ENCODE results near the gene CAMK2A.

Gene CAMK2A
- long read RNA-seq: 0 reads

GRCh38 chr5:150289551-150290390 lies at the start of gene CAMK2A:
Gene CAMK2A (minus strand): TSS chr5:150289773. CDS start chr5:150289625, 148 bp downstream.
- TF ChIP-seq GABPA (IDR thresholded peaks at IDR 0.05; ENCODE audit: low read depth) (no peak), REST (IDR thresholded peaks at IDR 0.05; ENCODE audit: insufficient replicate concordance, low read depth) (no peak), SPI1 (IDR thresholded peaks at IDR 0.05; ENCODE audit: borderline replicate concordance, low read depth) (no peak), CTCF (IDR thresholded peaks at IDR 0.05; ENCODE audit: insufficient read depth, low read length) (no peak), POLR2AphosphoS5 (IDR thresholded peaks at IDR 0.05; ENCODE audit: low read depth) (no peak)
- no peak within 1 kb of the TSS for H3K27ac ChIP-seq (replicated peaks)
- no peak for DNase-seq (ENCODE audit: low read depth in 1 of 2, low spot score in 1 of 2)
- H3K27me3 ChIP-seq (ENCODE audit: insufficient read depth, poor library complexity, severe bottlenecking): peaks cover 2% of the 10 kb centered on the region
- H3K4me3 ChIP-seq (replicated peaks; ENCODE audit: insufficient read depth, low read length): no peak within 1 kb of the TSS

- TF ChIP-seq POLR2AphosphoS5 (IDR thresholded peaks at IDR 0.05; ENCODE audit: low read depth) (no peak), GABPA (IDR thresholded peaks at IDR 0.05; ENCODE audit: low read depth) (no peak), CTCF (IDR thresholded peaks at IDR 0.05; ENCODE audit: insufficient read depth, low read length) (no peak), REST (IDR thresholded peaks at IDR 0.05; ENCODE audit: insufficient replicate concordance, low read depth) (no peak), SPI1 (IDR thresholded peaks at IDR 0.05; ENCODE audit: borderline replicate concordance, low read depth) (no peak)
- no peak overlapping the region for H3K4me3 ChIP-seq (replicated peaks; ENCODE audit: insufficient read depth, low read length)
- no peak for DNase-seq (ENCODE audit: low read depth in 1 of 2, low spot score in 1 of 2)
- no peak overlapping the region for H3K27ac ChIP-seq (replicated peaks)
- H3K27me3 ChIP-seq (ENCODE audit: insufficient read depth, poor library complexity, severe bottlenecking): no peaks in the 10 kb centered on the region
These were observed 49.6 kb upstream of the CAMK2A start for GRCh38 chr5:150339165-150339564.

- H3K4me3 ChIP-seq (replicated peaks; ENCODE audit: insufficient read depth, low read length): no peak overlapping the region
- TF ChIP-seq REST (IDR thresholded peaks at IDR 0.05; ENCODE audit: insufficient replicate concordance, low read depth) (no peak), POLR2AphosphoS5 (IDR thresholded peaks at IDR 0.05; ENCODE audit: low read depth) (no peak), SPI1 (IDR thresholded peaks at IDR 0.05; ENCODE audit: borderline replicate concordance, low read depth) (no peak), GABPA (IDR thresholded peaks at IDR 0.05; ENCODE audit: low read depth) (no peak), CTCF (IDR thresholded peaks at IDR 0.05; ENCODE audit: insufficient read depth, low read length) (no peak)
- no peak for DNase-seq (ENCODE audit: low read depth in 1 of 2, low spot score in 1 of 2)
- H3K27ac ChIP-seq (replicated peaks): no peak overlapping the region
- H3K27me3 ChIP-seq (ENCODE audit: insufficient read depth, poor library complexity, severe bottlenecking): no peaks in the 10 kb centered on the region
These were observed 49.0 kb upstream of the CAMK2A start for GRCh38 chr5:150338546-150338945.
